Stimulated activated CD4-positive, alpha-beta T cell treated with anti-CD3 and anti-CD28 coated beads, Interleukin-15, amount 100 ng/mL, for 24 hours (primary cell): ENCODE results near the gene MKLN1.
"Not testable (repeated sequence)": the region's sequence is repeated elsewhere in the genome, so short reads cannot be mapped to it uniquely, and the experiment has no call there.

Experiments
- DNase-seq: peaks from one replicate; pipeline ENCODE4 v3.0.0-alpha.2; 2020

Gene MKLN1

DNA sequence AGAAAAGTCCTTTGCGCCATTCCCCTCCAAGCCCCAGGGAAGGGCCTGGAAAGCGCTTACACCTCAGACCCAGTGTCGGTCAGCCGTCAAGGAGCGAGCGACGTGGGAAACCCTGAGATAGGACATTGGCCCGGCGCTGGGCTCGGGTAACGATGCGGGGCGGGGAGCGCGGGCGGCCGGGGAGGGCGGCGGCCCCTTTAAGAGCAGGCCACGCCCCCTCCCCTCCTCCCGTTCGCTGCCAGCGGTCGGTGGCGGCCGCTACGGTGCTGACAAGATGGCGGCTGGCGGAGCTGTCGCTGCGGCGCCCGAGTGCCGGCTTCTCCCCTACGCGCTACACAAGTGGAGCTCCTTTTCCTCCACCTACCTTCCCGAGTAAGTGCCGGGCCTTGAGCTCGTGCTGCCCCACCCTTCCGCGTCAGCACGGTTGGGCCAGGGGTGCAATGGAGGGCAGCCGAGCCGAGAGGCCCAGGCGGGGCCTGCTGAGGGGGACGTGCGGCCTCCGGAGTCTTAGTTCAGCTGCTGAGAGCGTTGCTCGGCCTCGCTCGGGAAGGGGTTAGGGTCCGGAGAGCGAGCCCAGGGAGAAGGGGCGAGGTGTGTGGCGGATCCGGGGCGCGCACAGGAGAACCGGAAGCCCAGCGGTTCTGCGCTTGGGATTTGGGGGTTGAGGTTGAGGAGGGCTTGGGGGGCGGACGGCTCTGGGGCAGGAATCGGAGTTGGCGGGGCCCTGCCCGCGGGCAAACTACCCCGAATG, at the start of gene MKLN1:
Gene MKLN1, plus strand, starts transcription at position 251 of the 751 bp plus-strand sequence. Its CDS starts 24 bp downstream, at position 275.
- DNase-seq = peak; percentile 95

- DNase-seq = no peak
These were observed 48.6 kb upstream of the MKLN1 start for GRCh38 chr7:131279044-131279443.

DNA sequence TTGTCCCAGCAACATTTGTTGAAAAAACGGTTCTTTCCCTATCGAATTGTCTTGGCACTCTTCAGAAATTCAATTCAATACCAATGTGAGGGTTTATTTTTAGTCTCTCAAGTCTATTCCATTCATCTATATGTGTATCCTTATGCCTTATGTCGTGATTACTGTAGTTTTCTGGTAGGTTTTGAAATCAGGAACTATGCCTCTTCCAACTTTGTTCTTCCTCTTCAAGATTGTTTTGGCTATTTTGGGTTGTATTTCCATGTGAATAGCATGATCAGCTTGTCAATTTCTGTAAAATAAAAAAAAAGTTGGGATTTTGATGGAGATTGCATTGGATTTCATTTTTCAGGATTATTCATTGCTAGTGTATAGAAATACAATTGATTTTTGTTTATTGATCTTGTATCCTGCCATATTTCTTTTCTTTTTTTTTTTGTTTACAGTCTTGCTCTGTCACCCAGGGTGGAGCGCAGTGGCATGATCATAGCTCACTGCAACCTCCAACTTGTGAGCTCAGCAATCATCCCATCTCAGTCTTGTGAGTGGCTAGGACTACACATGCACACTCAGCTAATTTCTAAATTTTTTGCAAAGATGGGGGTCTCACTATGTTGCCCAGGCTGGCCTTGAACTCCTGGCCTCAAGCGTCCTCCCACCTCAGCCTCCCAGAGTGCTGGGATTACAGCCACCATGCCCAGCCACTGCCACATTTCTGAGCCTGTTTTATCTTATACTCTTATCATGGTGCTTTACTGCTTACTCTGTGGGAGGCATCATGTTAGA, 46.2 kb upstream of the MKLN1 start:
- DNase-seq = no peak

DNA sequence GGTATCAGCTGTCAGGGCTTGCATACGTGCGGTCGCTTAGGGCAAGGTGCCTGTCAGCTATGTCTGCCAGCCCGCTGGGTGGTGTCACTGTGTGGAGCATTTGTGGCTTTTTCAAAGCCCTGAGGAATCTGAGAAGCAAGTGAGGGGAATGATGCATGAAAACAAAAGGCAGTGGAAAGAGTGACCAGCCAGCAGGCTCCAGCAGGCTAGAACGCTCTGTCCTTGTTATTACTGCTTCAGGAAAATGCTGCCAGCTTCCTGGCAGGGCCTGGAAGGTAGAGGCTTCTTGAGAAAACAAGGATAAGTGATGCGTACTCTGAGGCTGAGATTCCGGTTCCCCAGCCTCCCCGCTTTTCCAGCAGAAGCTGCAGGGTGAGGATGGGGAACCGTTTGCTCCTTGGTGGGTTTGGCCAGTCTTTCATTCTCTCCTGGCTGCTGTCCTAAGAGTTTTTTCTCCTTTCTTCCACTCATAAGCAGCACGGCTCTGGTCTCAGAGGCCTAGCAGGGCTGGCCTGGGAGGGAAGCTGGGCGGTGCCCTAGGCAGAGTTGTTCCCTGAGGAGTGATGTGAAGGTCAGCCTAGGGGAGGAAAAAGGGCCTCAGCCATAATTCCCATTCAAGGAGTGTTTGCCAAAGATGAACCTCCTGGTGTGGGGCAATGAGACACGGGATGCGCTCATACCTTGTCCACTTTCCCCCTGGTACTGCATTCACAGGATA, 42.8 kb upstream of the MKLN1 start:
- no peak for DNase-seq

DNA sequence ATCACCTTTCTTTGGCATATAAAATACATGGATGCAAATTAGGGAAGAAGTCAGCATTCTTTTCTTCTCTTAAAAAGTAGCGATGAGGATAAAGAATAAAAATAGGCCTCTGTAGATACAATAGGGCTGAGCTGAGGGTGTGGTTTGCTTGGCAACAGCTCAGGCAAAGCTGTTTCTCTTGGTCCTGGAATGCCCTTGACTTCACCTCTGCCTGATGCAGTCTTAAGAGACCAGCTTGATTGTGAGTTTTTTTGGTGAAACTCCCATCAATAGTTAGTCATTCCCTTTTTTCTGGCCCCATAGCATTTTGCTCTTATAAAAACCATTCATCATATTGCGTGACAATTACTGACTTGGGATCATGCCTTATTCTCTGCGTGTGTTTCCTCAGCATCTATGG, 42.1 kb upstream of the MKLN1 start:
- no peak for DNase-seq

GRCh38 chr7:131288450-131288849, 39.2 kb upstream of the MKLN1 start:
- DNase-seq = no peak

GRCh38 chr7:131289051-131289450, 38.6 kb upstream of the MKLN1 start:
- no peak for DNase-seq

- no peak for DNase-seq
These were observed 35.4 kb upstream of the MKLN1 start for GRCh38 chr7:131292141-131292905.

DNA sequence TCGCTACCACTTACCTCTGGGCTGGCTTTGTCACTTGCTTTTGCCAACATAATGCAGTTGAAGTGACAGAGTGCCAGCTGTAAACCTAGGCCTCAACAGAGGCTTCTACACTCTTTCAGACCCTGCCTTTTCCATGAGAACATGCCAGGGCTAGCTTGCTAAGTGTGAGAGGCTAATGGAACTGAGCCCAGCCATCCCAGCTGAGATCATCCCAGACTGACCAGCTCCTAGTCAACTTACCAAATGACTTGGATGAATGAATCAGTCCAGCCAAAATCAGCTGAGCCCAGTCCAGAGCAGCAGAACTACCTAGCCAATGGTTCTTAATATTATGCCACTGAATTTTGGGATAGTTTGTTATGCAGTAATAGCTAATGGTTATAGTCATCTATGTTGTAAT, 34.7 kb upstream of the MKLN1 start:
- DNase-seq = no peak

DNA sequence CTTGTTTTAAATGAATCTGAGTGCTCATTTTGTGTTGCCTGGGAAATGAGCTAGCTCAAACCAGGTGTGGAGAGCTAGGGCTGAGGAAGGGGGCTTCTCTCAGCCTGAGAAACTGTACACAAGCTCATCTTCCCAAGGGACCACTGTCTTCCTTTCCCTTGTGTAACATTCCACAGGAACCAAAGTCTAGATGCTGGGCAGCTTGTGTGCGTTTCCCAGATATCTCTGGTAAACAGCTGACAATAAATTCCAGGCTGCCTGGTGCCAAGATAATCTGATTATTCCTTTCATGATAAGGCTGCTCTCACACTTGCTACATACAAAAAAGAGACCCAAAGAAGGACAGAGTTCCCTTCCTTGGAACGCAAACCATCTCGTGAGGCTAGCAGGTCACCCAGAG, 33.1 kb upstream of the MKLN1 start:
- no peak for DNase-seq

- no peak for DNase-seq
These were observed 29.1 kb upstream of the MKLN1 start for GRCh38 chr7:131298608-131298992.

DNA sequence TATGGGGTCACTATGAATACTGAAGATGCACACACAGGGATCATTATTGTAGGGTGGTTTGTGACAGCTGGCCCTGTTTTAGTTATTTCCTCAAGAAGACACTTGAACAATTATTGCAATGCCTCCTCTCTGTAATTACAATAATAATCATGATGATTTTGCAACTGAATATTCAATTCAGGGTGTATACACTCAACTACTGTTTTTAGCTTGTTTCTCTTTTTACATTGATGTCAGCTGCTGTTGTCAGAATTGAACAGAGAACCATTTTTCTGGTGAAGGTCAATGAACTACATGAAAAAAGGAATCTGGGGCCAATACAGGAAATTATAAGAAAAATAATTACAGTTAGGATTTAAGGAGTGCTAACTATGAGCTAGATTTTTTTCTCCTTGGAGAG, 28.6 kb upstream of the MKLN1 start:
- no peak for DNase-seq

- DNase-seq = no peak
These were observed 27.6 kb upstream of the MKLN1 start for GRCh38 chr7:131300078-131300477.

DNA sequence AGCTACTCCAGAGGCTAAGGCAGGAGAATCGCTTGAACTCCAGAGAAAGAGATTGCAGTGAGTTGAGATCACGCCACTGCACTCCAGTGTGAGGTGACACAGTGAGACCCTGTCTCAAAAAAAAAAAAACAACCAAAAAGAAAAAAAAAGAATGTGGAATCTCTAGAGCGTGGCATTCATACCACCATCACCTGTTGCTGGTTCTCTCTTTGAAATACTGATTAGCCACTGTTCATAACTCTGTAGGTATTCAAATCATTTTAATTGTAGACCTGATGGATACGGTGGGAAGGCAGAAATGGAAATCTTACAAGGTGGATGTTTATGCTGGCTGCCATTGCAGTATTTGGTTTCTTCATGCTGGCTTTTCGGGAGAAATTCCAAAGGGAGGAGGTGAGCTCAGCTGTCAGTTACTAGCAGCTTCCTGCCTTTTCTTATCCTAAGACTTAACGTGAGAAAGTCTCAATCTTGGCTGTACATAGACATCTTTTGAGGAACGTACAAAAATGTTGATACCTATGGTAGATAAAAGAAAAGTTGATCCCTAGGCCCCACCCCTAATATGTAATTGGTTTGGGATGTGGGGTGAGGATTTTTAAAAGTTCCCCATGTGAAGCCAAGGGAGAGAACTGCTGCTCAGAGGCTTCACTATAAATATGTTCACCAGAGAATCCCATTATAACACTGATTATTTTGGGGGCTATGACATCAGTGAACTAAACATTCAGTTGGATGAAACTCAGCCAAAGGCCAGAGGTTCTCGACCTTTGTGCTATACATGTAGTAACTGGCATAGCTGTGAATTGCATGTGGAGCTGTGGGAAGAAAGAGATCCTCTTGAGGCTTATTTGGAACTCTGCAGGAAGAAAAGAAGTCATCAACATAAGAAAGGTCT, 26.9 kb upstream of the MKLN1 start:
- no peak for DNase-seq

DNA sequence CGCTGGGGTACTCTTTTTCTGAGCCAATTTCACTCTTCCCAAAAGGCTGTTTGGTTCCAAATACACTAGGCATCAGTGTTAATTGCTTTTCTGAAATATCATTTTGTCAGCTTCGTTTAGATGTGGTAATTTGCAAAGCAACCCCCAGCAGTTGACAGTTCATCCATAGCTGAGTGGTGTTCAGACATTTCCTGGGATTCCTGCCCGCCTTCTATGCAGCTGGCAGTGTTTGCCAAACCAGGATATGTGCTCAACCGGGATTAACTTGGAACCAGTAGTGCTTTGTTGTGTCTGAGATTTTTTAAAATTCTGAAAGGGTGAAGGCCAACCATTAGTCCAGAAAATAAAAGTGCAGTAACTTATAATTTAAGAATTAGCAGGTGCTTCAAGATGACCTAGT, 25.2 kb upstream of the MKLN1 start:
- DNase-seq = no peak

GRCh38 chr7:131302876-131303707, 24.6 kb upstream of the MKLN1 start:
- no peak for DNase-seq

DNA sequence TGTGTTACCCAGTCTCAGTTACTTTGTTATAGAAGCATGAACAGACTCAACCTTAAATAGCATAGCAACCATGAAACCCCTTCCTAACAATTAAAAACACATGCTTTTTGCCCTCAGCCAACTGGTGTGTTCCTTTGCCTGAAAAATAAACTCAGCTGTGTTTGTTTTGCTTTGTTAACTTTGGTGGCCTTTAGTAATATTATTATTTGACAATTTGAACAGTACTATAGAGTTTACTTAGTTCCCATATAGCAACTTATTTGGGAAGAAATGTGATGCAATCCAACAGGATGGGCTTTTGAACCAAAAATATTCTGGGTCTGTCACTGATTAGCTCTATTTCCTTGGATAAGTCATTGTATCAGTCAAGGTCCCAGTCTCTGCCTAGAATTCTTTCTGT, 22.5 kb upstream of the MKLN1 start:
- DNase-seq = no peak

GRCh38 chr7:131306041-131306440, 21.6 kb upstream of the MKLN1 start:
- not testable (repeated sequence) for DNase-seq

GRCh38 chr7:131306777-131307176, 20.9 kb upstream of the MKLN1 start:
- DNase-seq = no peak

DNA sequence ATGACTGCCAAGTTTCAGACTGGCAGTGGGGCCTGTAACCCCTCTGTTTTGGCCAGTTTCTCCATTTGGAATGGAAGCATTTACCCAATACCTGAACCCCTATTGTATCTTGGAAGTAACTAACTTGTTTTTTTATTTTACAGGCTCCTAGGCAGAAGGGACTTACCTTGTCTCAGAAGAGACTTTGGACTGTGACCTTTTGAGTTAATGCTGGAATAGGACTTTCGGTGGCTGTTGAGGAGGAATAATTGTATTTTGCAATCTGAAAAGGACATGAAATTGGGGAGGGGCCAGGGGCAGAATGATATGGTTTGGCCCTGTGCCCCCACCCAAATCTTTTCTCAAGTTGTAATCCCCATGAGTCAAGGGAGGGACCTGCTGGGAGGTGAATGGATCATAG, 20.0 kb upstream of the MKLN1 start:
- DNase-seq = no peak

GRCh38 chr7:131312838-131313237, 14.8 kb upstream of the MKLN1 start:
- no peak for DNase-seq
